Stomach (tissue), 9 donors: ENCODE results near the gene RELN. TPM values are rescaled to one million over a fixed set of nuclear protein-coding genes. Genes with fewer than 3 reads are reported as not detected.
"Not testable (repeated sequence)": the region's sequence is repeated elsewhere in the genome, so short reads cannot be mapped to it uniquely, and the experiment has no call there.

ENCODE experiments used
- DNase-seq, 2 donors: peaks; one replicate each; pipeline versions ENCODE4 v3.0.0 to v3.0.0-alpha.2; 2013 to 2019
- H3K27ac ChIP-seq, 5 donors: fragments of 200-600 bp in 4 of 5; sonication (generic) in 4 of 5; one replicate each; pipeline ENCODE4 v1.5.1; 2013 to 2019; ENCODE audit warnings: mild to moderate bottlenecking in 1 of 5, moderate library complexity in 1 of 5
- H3K27me3 ChIP-seq, 3 donors: fragments of 200-600 bp; sonication (generic); one replicate each; pipeline ENCODE4 v1.5.1; 2017 to 2019; ENCODE audit warnings: mixed run types in 1 of 3
- H3K36me3 ChIP-seq, 4 donors: fragments of 200-600 bp; sonication (generic); 1 replicate in 3 of 4; 2 replicates in 1 of 4; pipeline ENCODE4 v1.5.1; 2016 to 2019
- H3K4me1 ChIP-seq, 4 donors: fragments of 200-600 bp; sonication (generic); one replicate each; pipeline ENCODE4 v1.5.1; 2016 to 2019
- H3K4me3 ChIP-seq, 4 donors: fragments of 200-600 bp; sonication (generic) in 3 of 4; one replicate each; pipeline ENCODE4 v1.5.1; 2016 to 2019; ENCODE audit warnings: mild to moderate bottlenecking in 1 of 4
- H3K9me3 ChIP-seq, 4 donors: fragments of 200-600 bp; sonication (generic); one replicate each; pipeline ENCODE4 v1.5.1; 2016 to 2019
- EP300 ChIP-seq: sonication (generic); formaldehyde crosslinking; IDR thresholded peaks from one replicate; pipeline ENCODE4 v1.6.1; 2017; ENCODE audit warnings: antibody characterized with exemption
- POLR2A ChIP-seq, 4 donors: fragments of 450-650 bp; IDR thresholded peaks; one replicate each; pipeline ENCODE4 v1.6.1; 2016; ENCODE audit warnings: antibody characterized with exemption in 4 of 4, control low read depth in 2 of 4, mild to moderate bottlenecking in 1 of 4, moderate library complexity in 1 of 4
- POLR2AphosphoS5 ChIP-seq, 3 donors: sonication (generic); formaldehyde crosslinking; IDR thresholded peaks; one replicate each; pipeline ENCODE4 v1.6.1; 2016; ENCODE audit warnings: antibody characterized with exemption in 3 of 3
- WGBS, 5 donors: extraction: QIAGEN DNeasy Blood & Tissue Kit in 3 of 5; methylation state at CpG; one replicate each; pipeline versions ENCODE4 v1.1.5 to v1.1.7; 2013 to 2018; 5-methylcytosine and 5-hydroxymethylcytosine counted together
- intact Hi-C: fragments of 100-400 bp; cut with DNase I; formaldehyde crosslinking; loops from one replicate; pipeline ENCODE4 v1.15.1; 2023; ENCODE audit warnings: low total_unique reads
- polyA plus RNA-seq, 3 donors: library from polyadenylated mRNA; stranded (reverse); fragments of 200-250 nt; gene quantifications; one replicate each; pipeline ENCODE4 v1.2.3, GENCODE V29; 2013
- total RNA-seq, 5 donors: library from RNA; depleted of rRNA; stranded (reverse); fragments of >200 nt; gene quantifications; one replicate each; pipeline versions ENCODE4 v1.1.0 to v1.2.3, GENCODE V29; 2014 to 2016
- TF ChIP-seq, protein P1 (sequence below), 7 experiments: fragments of 450-650 bp in 4 of 7; fragments of 200-600 bp in 3 of 7; sonication (generic) in 3 of 7; IDR thresholded peaks; one replicate each; pipeline ENCODE4 v1.5.1; 2016 to 2019; ENCODE audit warnings: antibody characterized with exemption in 7 of 7, control low read depth in 2 of 7, mild to moderate bottlenecking in 1 of 7
- donor health status: healthy with polysubstance abuse.
- donor health status: Bipolar disorder and iron deficiency.
- donor health status: healthy.

Gene RELN
- total and polyA plus RNA-seq, 8 donors: 0.19 to 14.3 (median 2.2) TPM

GRCh38 chr7:103794424-103794823 lies 195.0 kb downstream of the RELN start:
- Histone ChIP-seq H3K4me3 (no peak overlapping the region), H3K4me1 (no peaks in the 10 kb centered on the region), H3K9me3 (no peaks in the 10 kb centered on the region), H3K27ac (no peak overlapping the region), H3K27me3 (no peaks in the 10 kb centered on the region), H3K36me3 (no peaks in the 10 kb centered on the region)
- DNase-seq: no peak
- TF ChIP-seq POLR2A (IDR thresholded peaks at IDR 0.05): no peak
- no peak for TF ChIP-seq POLR2AphosphoS5 (IDR thresholded peaks at IDR 0.05)
- TF ChIP-seq, protein P1, sequence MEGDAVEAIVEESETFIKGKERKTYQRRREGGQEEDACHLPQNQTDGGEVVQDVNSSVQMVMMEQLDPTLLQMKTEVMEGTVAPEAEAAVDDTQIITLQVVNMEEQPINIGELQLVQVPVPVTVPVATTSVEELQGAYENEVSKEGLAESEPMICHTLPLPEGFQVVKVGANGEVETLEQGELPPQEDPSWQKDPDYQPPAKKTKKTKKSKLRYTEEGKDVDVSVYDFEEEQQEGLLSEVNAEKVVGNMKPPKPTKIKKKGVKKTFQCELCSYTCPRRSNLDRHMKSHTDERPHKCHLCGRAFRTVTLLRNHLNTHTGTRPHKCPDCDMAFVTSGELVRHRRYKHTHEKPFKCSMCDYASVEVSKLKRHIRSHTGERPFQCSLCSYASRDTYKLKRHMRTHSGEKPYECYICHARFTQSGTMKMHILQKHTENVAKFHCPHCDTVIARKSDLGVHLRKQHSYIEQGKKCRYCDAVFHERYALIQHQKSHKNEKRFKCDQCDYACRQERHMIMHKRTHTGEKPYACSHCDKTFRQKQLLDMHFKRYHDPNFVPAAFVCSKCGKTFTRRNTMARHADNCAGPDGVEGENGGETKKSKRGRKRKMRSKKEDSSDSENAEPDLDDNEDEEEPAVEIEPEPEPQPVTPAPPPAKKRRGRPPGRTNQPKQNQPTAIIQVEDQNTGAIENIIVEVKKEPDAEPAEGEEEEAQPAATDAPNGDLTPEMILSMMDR (IDR thresholded peaks at IDR 0.05): no peak
- TF ChIP-seq EP300: no peak
- WGBS, 5 donors: 65 to 94% (median 87%) methylated on average over 1 of the region's 1 CpG
- intact Hi-C loops: no loop called here

- intact Hi-C loops: no loop called here
Measured at GRCh38 chr7:103793614-103794013, 195.8 kb downstream of the RELN start.

GRCh38 chr7:103791894-103792293 lies 197.6 kb downstream of the RELN start:
- DNase-seq: no peak
- intact Hi-C loops: no loop called here
- TF ChIP-seq POLR2A (IDR thresholded peaks at IDR 0.05) (no peak), POLR2AphosphoS5 (IDR thresholded peaks at IDR 0.05) (no peak), EP300 (no peak)
- TF ChIP-seq, protein P1 (IDR thresholded peaks at IDR 0.05): no peak
- H3K27me3 ChIP-seq: no peaks in the 10 kb centered on the region
- no peaks in the 10 kb centered on the region for H3K9me3 ChIP-seq
- H3K27ac ChIP-seq: no peak overlapping the region
- H3K4me3 ChIP-seq: no peak overlapping the region
- H3K36me3 ChIP-seq: no peaks in the 10 kb centered on the region
- H3K4me1 ChIP-seq: no peaks in the 10 kb centered on the region

More at GRCh38 chr7:103793614-103794013, 195.8 kb downstream of the RELN start:
- H3K36me3 ChIP-seq: no peaks in the 10 kb centered on the region
- H3K4me3 ChIP-seq: no peak overlapping the region
- no peak for TF ChIP-seq EP300
- TF ChIP-seq, protein P1 (IDR thresholded peaks at IDR 0.05): no peak
- no peak for TF ChIP-seq POLR2AphosphoS5 (IDR thresholded peaks at IDR 0.05)
- no peak for TF ChIP-seq POLR2A (IDR thresholded peaks at IDR 0.05)
- 77 to 88% (median 83%) methylated on average over 5 of the region's 5 CpGs for WGBS, 5 donors
- H3K27ac ChIP-seq: no peak overlapping the region
- no peaks in the 10 kb centered on the region for H3K9me3 ChIP-seq
- H3K27me3 ChIP-seq: no peaks in the 10 kb centered on the region
- no peak for DNase-seq
- no peaks in the 10 kb centered on the region for H3K4me1 ChIP-seq

DNA sequence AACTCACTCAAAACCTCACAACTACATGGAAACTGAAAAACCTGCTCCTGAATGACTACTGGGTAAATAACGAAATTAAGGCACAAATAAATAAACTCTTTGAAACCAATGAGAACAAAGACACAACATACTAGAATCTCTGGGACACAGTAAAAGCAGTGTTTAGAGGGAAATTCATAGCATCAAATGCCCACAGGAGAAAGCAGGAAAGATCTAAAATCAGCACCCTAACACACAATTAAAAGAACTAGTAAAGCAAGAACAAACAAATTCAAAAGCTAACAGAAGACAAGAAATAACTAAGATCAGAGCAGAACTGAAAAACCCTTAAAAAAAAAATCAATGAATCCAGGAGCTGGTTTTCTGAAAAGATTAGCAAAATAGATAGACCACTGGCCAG lies 202.4 kb downstream of the RELN start:
- H3K9me3 ChIP-seq, H3K36me3 ChIP-seq, H3K27me3 ChIP-seq, intact Hi-C loops, H3K27ac ChIP-seq, H3K4me3 ChIP-seq, H3K4me1 ChIP-seq, DNase-seq: not testable (repeated sequence)
- 76 to 88% (median 80%) methylated on average over 1 of the region's 1 CpG for whole genome bisulfite sequencing, 5 donors

- TF ChIP-seq POLR2AphosphoS5 (IDR thresholded peaks at IDR 0.05) (no peak), POLR2A (IDR thresholded peaks at IDR 0.05) (no peak), EP300 (no peak)
- TF ChIP-seq, protein P1 (IDR thresholded peaks at IDR 0.05): no peak
- no peak overlapping the region for H3K4me3 ChIP-seq
- H3K36me3 ChIP-seq: no peaks in the 10 kb centered on the region
- DNase-seq: no peak
- no peak overlapping the region for H3K27ac ChIP-seq
- no peaks in the 10 kb centered on the region for H3K4me1 ChIP-seq
- 23 to 49% (median 46%) methylated on average over 1 of the region's 1 CpG for WGBS, 5 donors
- H3K9me3 ChIP-seq: no peaks in the 10 kb centered on the region
- intact Hi-C loops: no loop called here
- H3K27me3 ChIP-seq: no peaks in the 10 kb centered on the region
Measured at GRCh38 chr7:103784646-103785286, 204.7 kb downstream of the RELN start.
